ENCODE results near the gene CCT5. TPM values are rescaled to one million over a fixed set of nuclear protein-coding genes. Genes with fewer than 3 reads are reported as not detected.

CCT5 gene
- total RNA-seq, 1 experiment from 2014 or later: 675 TPM

GRCh38 chr5:10235350-10235749 is 14.7 kb upstream of the CCT5 start:
- CTCF ChIA-PET: no interaction called here
- H3K9me3 ChIP-seq (ENCODE audit: low read depth, low read length, poor library complexity, severe bottlenecking): no peaks in the 10 kb centered on the region
- TF ChIP-seq CTCF (conservative IDR thresholded peaks at IDR 0.05; ENCODE audit: low read depth, low read length) (no peak), EZH2 (IDR thresholded peaks at IDR 0.05; ENCODE audit: borderline replicate concordance, low read depth, low read length, poor library complexity, severe bottlenecking) (no peak)
- no peak for DNase-seq (ENCODE audit: low spot score)
- intact Hi-C loops (cut with micrococcal nuclease; ENCODE audit: unreplicated experiment): no loop called here
- no peaks in the 10 kb centered on the region for H3K27me3 ChIP-seq (replicated peaks; ENCODE audit: insufficient read depth, low read depth, low read length, poor library complexity)
- BruUV-seq (replicated peaks): no TSS peak
- peaks cover 17% of the 10 kb centered on the region for H3K36me3 ChIP-seq (ENCODE audit: insufficient read depth, low read length, poor library complexity, severe bottlenecking)
- H3K4me3 ChIP-seq (ENCODE audit: low read depth, low read length, poor library complexity, severe bottlenecking): no peak overlapping the region
- H3K4me1 ChIP-seq (ENCODE audit: insufficient read depth, low read length, poor library complexity, severe bottlenecking): peaks cover 9% of the 10 kb centered on the region
- POLR2A ChIA-PET (ENCODE audit: low non-redundant PET): no interaction called here
- no peak overlapping the region for H3K27ac ChIP-seq (ENCODE audit: low read depth, low read length, poor library complexity, severe bottlenecking)

- no peaks in the 10 kb centered on the region for H3K9me3 ChIP-seq (ENCODE audit: low read depth, low read length, poor library complexity, severe bottlenecking)
- no TSS peak for BruUV-seq (replicated peaks)
- POLR2A ChIA-PET (ENCODE audit: low non-redundant PET): no interaction called here
- no peaks in the 10 kb centered on the region for H3K36me3 ChIP-seq (ENCODE audit: insufficient read depth, low read length, poor library complexity, severe bottlenecking)
- intact Hi-C loops (cut with micrococcal nuclease; ENCODE audit: unreplicated experiment): no loop called here
- no peaks in the 10 kb centered on the region for H3K27me3 ChIP-seq (replicated peaks; ENCODE audit: insufficient read depth, low read depth, low read length, poor library complexity)
- H3K27ac ChIP-seq (ENCODE audit: low read depth, low read length, poor library complexity, severe bottlenecking): no peak overlapping the region
- H3K4me1 ChIP-seq (ENCODE audit: insufficient read depth, low read length, poor library complexity, severe bottlenecking): peaks cover 3% of the 10 kb centered on the region
- TF ChIP-seq EZH2 (IDR thresholded peaks at IDR 0.05; ENCODE audit: borderline replicate concordance, low read depth, low read length, poor library complexity, severe bottlenecking) (no peak), CTCF (conservative IDR thresholded peaks at IDR 0.05; ENCODE audit: low read depth, low read length) (no peak)
- CTCF ChIA-PET: no interaction called here
- no peak for DNase-seq (ENCODE audit: low spot score)
- H3K4me3 ChIP-seq (ENCODE audit: low read depth, low read length, poor library complexity, severe bottlenecking): no peak overlapping the region
These were observed 6.3 kb upstream of the CCT5 start for GRCh38 chr5:10243660-10244240.

GRCh38 chr5:10244342-10244944 is 5.6 kb upstream of the CCT5 start:
- Histone ChIP-seq H3K27ac (ENCODE audit: low read depth, low read length, poor library complexity, severe bottlenecking) (no peak overlapping the region), H3K4me3 (ENCODE audit: low read depth, low read length, poor library complexity, severe bottlenecking) (no peak overlapping the region), H3K4me1 (ENCODE audit: insufficient read depth, low read length, poor library complexity, severe bottlenecking) (peaks cover 6% of the 10 kb centered on the region), H3K27me3 (replicated peaks; ENCODE audit: insufficient read depth, low read depth, low read length, poor library complexity) (no peaks in the 10 kb centered on the region), H3K36me3 (ENCODE audit: insufficient read depth, low read length, poor library complexity, severe bottlenecking) (no peaks in the 10 kb centered on the region), H3K9me3 (ENCODE audit: low read depth, low read length, poor library complexity, severe bottlenecking) (no peaks in the 10 kb centered on the region)
- POLR2A ChIA-PET (ENCODE audit: low non-redundant PET): no interaction called here
- no TSS peak for BruUV-seq (replicated peaks)
- no peak for DNase-seq (ENCODE audit: low spot score)
- TF ChIP-seq CTCF (conservative IDR thresholded peaks at IDR 0.05; ENCODE audit: low read depth, low read length) (no peak), EZH2 (IDR thresholded peaks at IDR 0.05; ENCODE audit: borderline replicate concordance, low read depth, low read length, poor library complexity, severe bottlenecking) (no peak)
- intact Hi-C loops (cut with micrococcal nuclease; ENCODE audit: unreplicated experiment): no loop called here
- CTCF ChIA-PET: no interaction called here
